Measurements from ENCODE around the gene RBBP5.

DNA sequence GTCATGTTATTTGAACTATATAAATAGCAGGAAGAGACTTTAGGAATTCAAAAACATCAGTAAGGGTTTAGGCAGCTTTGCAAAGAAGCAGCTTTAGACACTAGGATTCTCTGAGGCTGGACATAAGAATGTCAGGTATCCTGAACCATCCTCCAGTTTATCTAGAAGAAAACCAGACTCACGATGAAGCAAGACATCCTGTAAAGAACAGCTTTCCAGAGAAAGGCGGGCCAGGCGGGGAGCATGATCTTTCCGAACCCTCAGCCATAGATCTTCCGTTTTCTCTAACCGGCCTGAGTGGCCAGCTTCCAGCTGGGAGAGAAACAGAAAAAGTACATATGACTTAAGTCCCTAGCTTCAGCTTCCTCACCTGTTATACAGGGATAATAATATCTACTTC is 39.3 kb upstream of the RBBP5 start:
- TF ChIP-seq, protein P1, sequence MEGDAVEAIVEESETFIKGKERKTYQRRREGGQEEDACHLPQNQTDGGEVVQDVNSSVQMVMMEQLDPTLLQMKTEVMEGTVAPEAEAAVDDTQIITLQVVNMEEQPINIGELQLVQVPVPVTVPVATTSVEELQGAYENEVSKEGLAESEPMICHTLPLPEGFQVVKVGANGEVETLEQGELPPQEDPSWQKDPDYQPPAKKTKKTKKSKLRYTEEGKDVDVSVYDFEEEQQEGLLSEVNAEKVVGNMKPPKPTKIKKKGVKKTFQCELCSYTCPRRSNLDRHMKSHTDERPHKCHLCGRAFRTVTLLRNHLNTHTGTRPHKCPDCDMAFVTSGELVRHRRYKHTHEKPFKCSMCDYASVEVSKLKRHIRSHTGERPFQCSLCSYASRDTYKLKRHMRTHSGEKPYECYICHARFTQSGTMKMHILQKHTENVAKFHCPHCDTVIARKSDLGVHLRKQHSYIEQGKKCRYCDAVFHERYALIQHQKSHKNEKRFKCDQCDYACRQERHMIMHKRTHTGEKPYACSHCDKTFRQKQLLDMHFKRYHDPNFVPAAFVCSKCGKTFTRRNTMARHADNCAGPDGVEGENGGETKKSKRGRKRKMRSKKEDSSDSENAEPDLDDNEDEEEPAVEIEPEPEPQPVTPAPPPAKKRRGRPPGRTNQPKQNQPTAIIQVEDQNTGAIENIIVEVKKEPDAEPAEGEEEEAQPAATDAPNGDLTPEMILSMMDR (IDR thresholded peaks at IDR 0.05), result no peak
- TF ChIP-seq POLR2AphosphoS5 (IDR thresholded peaks at IDR 0.05) (no peak), EP300 (IDR thresholded peaks at IDR 0.05) (no peak)
